ENCODE measurements around the gene PDE6C. TPM values are rescaled to one million over a fixed set of nuclear protein-coding genes. Genes with fewer than 3 reads are reported as not detected.

PDE6C gene
- total RNA-seq, 2 donors from 2014 or later: not detected

GRCh38 chr10:93570383-93570782 lies 42.0 kb upstream of the PDE6C start:
- H3K27me3 ChIP-seq: peaks cover 3 to 14% of the 10 kb centered on the region in 2 donors
- no peak for TF ChIP-seq CTCF (IDR thresholded peaks at IDR 0.05)
- H3K36me3 ChIP-seq: no peaks in the 10 kb centered on the region
- no peak overlapping the region for H3K27ac ChIP-seq
- DNase-seq (ENCODE audit: low spot score): no peak
- H3K9me3 ChIP-seq: no peaks in the 10 kb centered on the region
- peaks cover 0 to 12% of the 10 kb centered on the region in 2 donors for H3K4me1 ChIP-seq
- H3K4me3 ChIP-seq: no peak overlapping the region

GRCh38 chr10:93572606-93573005 lies 39.7 kb upstream of the PDE6C start:
- H3K27ac ChIP-seq: no peak overlapping the region
- peaks cover 3 to 4% of the 10 kb centered on the region in 2 donors for H3K27me3 ChIP-seq
- H3K36me3 ChIP-seq: no peaks in the 10 kb centered on the region
- H3K4me1 ChIP-seq: no peaks in the 10 kb centered on the region
- TF ChIP-seq CTCF (IDR thresholded peaks at IDR 0.05): no peak
- no peak for DNase-seq (ENCODE audit: low spot score)
- H3K4me3 ChIP-seq: no peak overlapping the region
- H3K9me3 ChIP-seq: no peaks in the 10 kb centered on the region

- Histone ChIP-seq H3K27me3 (no peaks in the 10 kb centered on the region), H3K4me1 (no peaks in the 10 kb centered on the region), H3K36me3 (no peaks in the 10 kb centered on the region), H3K9me3 (no peaks in the 10 kb centered on the region), H3K4me3 (no peak overlapping the region), H3K27ac (no peak overlapping the region)
- TF ChIP-seq CTCF (IDR thresholded peaks at IDR 0.05): no peak
- DNase-seq (ENCODE audit: low spot score): no peak
Observed at GRCh38 chr10:93573051-93573909, 39.1 kb upstream of the PDE6C start.

DNA sequence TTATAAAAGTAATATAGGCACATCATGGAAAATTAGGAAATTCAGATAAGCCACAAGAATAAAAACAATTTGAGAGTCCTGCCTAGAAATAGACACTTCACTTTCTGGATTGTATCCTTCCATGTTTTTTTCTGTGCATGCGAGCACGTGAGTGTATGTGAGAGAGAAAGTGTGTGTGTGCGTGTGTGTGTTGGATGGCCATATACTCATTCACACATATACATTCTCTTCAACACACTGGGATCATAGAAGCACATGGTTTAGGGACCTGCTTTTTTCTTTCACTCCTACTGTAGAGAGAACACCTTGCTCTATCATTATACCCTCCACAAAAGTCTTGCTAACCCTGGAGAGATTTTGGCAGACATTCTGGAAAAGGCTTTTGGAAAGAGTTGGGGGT lies 38.4 kb upstream of the PDE6C start:
- Histone ChIP-seq H3K9me3 (no peaks in the 10 kb centered on the region), H3K4me3 (no peak overlapping the region), H3K4me1 (no peaks in the 10 kb centered on the region), H3K36me3 (no peaks in the 10 kb centered on the region), H3K27ac (no peak overlapping the region), H3K27me3 (no peaks in the 10 kb centered on the region)
- no peak for TF ChIP-seq CTCF (IDR thresholded peaks at IDR 0.05)
- DNase-seq (ENCODE audit: low spot score): no peak

- no peak overlapping the region for H3K4me3 ChIP-seq
- no peaks in the 10 kb centered on the region for H3K36me3 ChIP-seq
- no peak for DNase-seq (ENCODE audit: low spot score)
- no peaks in the 10 kb centered on the region for H3K4me1 ChIP-seq
- no peak for TF ChIP-seq CTCF (IDR thresholded peaks at IDR 0.05)
- no peak overlapping the region for H3K27ac ChIP-seq
- H3K27me3 ChIP-seq: no peaks in the 10 kb centered on the region
- peaks cover 0 to 6% of the 10 kb centered on the region in 2 donors for H3K9me3 ChIP-seq
Observed at GRCh38 chr10:93576888-93577287, 35.4 kb upstream of the PDE6C start.

All from right atrium auricular region (tissue), 2 donors.